Measurements from ENCODE around the gene CASQ1.

Gene CASQ1

GRCh38 chr1:160209321-160210046, 19.1 kb downstream of the CASQ1 start (continued):
- TF ChIP-seq TSHZ2 (CRISPR knock-in tag; IDR thresholded peaks at IDR 0.05) (no peak), ESRRG (CRISPR knock-in tag; IDR thresholded peaks at IDR 0.05) (no peak), ZFP3 (CRISPR knock-in tag; IDR thresholded peaks at IDR 0.05) (no peak), ZNF8 (CRISPR knock-in tag; IDR thresholded peaks at IDR 0.05) (no peak), ZC3H10 (CRISPR knock-in tag; IDR thresholded peaks at IDR 0.05) (no peak), BACH2 (CRISPR knock-in tag; IDR thresholded peaks at IDR 0.05; ENCODE audit: borderline replicate concordance) (no peak), SNAI2 (CRISPR knock-in tag; IDR thresholded peaks at IDR 0.05) (no peak), OSR1 (CRISPR knock-in tag; IDR thresholded peaks at IDR 0.05) (no peak)

- ATAC-seq = no peak
- no peak for TF ChIP-seq RARB (CRISPR knock-in tag; IDR thresholded peaks at IDR 0.05)
- no peak for TF ChIP-seq ZNF565 (CRISPR knock-in tag; conservative IDR thresholded peaks at IDR 0.05; ENCODE audit: low read depth)
- no peak for TF ChIP-seq ZNF8 (CRISPR knock-in tag; IDR thresholded peaks at IDR 0.05)
- no peak for TF ChIP-seq CSDC2 (CRISPR knock-in tag; IDR thresholded peaks at IDR 0.05)
- no peak for TF ChIP-seq POU6F1 (CRISPR knock-in tag; IDR thresholded peaks at IDR 0.05; ENCODE audit: borderline replicate concordance, low read depth)
- TF ChIP-seq ZNF70 (CRISPR knock-in tag; IDR thresholded peaks at IDR 0.05) = no peak
- TF ChIP-seq GLIS3 (CRISPR knock-in tag; IDR thresholded peaks at IDR 0.05) = no peak
- TF ChIP-seq TCF4 (CRISPR knock-in tag; IDR thresholded peaks at IDR 0.05; ENCODE audit: borderline replicate concordance) = no peak
- TF ChIP-seq PATZ1 (CRISPR knock-in tag; IDR thresholded peaks at IDR 0.05; ENCODE audit: borderline replicate concordance) = no peak
- no peak for TF ChIP-seq CREB5 (CRISPR knock-in tag; IDR thresholded peaks at IDR 0.05; ENCODE audit: low read depth)
- no peak for TF ChIP-seq ZC3H10 (CRISPR knock-in tag; IDR thresholded peaks at IDR 0.05)
- no peak for TF ChIP-seq ARNTL (CRISPR knock-in tag; IDR thresholded peaks at IDR 0.05; ENCODE audit: borderline replicate concordance, low read depth)
- no peak for TF ChIP-seq SNAI2 (CRISPR knock-in tag; IDR thresholded peaks at IDR 0.05)
- TF ChIP-seq BACH2 (CRISPR knock-in tag; IDR thresholded peaks at IDR 0.05; ENCODE audit: borderline replicate concordance) = no peak
- TF ChIP-seq ISL1 (CRISPR knock-in tag; IDR thresholded peaks at IDR 0.05) = no peak
- TF ChIP-seq OSR1 (CRISPR knock-in tag; IDR thresholded peaks at IDR 0.05) = no peak
- TF ChIP-seq ESRRG (CRISPR knock-in tag; IDR thresholded peaks at IDR 0.05) = no peak
- TF ChIP-seq CSRNP3 (CRISPR knock-in tag; IDR thresholded peaks at IDR 0.05) = no peak
Observed at GRCh38 chr1:160210561-160210960, 20.2 kb downstream of the CASQ1 start.

Measured in SK-N-SH treated with all-trans-retinoic acid at 6 μM for 48 hours (cell line).